NCI-H2227 treated with DMSO at 0.1 percent for 48 hours (cell line): ENCODE results near the gene DERA.
"Not testable (repeated sequence)": the region's sequence is repeated elsewhere in the genome, so short reads cannot be mapped to it uniquely, and the experiment has no call there.

ENCODE experiments used
- DNase-seq: peaks from one replicate; lab custom pipeline; 2025; lab: John Stamatoyannopoulos, UW

The DERA gene

DNA sequence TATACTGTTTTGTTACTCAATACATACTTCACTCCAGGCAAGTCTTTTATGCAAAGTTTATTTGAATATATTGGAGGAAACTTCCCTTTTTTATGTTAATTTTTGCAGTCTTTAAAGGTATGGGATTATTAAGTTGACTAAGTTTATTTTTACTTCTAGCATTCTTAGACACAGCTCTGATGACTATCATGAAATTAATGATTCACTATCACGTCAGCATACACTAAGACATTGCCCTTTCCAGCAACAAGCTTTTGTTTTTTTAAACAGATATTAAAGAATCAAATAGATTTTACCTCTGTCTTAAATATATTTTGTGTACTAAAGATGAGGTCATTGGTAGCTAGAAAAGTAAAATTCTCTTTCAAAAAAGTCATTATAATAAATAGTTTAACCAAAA lies 52.1 kb downstream of the DERA start:
- DNase-seq = no peak

DNA sequence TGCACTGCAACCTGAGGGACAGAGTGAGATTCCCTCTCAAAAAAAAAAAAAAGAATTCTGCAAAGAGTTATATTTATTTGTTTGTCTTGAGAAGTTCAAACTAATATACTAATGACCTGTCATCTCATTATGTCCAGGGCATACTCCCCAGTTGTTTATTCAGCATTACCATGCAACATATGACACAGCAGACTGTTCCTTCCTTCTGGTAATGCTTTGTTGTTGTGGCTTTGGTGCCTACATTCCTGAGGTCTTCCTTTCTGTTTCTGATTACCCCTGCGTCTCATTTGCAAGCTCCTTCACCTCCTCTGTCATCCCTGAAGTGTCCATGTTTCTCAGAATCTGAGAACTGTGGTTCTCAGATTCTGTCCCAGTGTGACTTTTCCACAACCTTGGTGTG lies 55.3 kb downstream of the DERA start:
- no peak for DNase-seq

DNA sequence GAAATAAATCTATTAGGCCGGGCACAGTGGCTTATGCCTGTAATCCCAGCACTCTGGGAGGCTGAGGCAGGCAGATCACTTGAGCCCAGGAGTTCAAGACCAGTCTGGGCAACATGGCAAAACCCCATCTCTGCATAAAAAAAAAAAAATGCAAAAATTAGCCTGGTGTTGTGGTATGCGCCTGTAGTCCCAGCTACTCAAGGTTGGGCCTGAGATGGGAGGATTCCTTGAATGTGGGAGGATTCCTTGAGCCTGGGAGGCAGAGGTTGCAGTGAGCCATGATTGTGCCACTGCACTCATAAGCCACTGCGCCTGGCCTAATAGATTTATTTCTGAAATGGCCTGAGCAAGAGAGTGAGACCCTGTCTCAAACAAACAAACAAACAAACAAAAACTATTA lies 55.9 kb downstream of the DERA start:
- not testable (repeated sequence) for DNase-seq

DNA sequence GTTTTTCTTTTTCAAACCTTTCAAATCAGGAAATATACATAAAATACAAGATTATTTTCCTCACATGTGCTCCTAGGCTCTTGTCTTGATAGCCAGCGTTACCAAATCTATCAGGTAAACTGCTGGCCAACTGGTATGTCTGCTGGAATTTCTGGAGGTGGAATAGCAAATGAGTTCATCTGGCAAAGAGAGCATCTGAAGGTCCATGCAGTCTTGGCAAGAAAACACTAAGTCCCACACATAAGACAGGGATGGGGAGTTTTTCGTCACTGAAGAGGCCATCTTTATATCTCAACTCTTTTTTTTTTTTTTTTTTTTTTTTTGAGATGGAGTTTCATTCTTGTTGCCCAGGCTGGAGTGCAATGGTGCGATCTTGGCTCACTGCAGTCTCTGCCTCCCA lies 60.1 kb downstream of the DERA start:
- DNase-seq = no peak

DNA sequence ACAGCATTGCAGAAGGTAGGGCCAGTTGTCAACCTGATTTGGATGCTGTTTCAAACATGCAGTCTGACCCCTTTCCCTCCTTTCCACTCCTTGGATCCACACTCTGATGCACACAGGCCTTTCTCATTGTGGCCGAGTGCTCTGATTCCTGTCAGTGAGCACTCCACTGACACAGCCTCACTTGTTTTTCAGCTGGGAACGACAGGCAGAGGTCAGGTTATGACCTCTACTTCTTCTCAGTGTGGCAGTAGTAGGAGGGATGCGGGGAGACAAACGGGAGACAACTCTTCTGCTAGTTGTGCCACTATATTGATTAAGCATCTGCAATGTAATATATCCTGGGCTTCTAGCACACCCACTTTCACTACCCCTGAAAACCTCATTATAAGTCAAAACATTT lies 61.8 kb downstream of the DERA start:
- no peak for DNase-seq

DNA sequence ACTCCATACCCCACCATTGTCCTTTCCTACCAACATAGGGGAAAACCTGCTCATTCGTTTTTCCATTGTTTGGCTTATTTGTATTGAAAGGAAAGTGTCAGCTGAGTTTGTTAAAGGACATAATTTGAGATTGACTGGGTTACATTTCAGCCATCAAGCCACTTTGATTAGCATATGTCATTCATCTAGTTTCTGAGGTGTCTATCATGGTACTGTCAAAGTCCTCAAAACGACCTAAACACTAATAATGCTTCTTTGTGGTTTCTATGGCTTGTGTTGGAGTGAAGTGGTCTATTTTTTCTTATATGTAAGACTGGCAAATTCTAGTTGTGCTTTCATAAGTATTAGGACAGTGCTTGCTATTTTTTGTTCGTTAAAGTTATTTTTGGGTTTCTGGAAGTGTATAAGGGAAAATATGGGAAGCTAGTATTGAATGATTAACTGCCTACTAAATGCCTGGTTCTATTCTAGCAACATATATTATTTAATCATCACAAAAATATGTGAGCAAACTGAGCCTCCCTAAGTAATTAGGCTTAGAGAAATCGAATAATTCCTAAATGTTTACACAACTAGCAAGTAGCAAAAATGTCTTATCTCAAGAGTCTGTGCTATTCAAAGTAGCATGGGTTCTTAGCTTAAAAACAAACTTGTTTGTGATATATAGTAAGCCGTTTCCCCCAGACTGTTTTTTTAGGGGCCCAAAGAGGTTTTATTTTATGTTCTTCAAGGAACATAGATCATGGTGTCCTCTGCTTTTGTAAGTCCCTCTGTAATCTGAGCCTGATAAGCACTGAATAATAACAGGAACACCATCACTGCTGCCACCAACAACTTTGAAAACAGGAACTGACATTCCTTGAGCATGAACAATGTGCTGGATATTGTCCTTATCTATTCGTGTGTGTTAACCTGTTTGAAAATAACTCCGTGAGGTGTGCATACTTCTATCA lies 67.1 kb downstream of the DERA start:
- no peak for DNase-seq

DNA sequence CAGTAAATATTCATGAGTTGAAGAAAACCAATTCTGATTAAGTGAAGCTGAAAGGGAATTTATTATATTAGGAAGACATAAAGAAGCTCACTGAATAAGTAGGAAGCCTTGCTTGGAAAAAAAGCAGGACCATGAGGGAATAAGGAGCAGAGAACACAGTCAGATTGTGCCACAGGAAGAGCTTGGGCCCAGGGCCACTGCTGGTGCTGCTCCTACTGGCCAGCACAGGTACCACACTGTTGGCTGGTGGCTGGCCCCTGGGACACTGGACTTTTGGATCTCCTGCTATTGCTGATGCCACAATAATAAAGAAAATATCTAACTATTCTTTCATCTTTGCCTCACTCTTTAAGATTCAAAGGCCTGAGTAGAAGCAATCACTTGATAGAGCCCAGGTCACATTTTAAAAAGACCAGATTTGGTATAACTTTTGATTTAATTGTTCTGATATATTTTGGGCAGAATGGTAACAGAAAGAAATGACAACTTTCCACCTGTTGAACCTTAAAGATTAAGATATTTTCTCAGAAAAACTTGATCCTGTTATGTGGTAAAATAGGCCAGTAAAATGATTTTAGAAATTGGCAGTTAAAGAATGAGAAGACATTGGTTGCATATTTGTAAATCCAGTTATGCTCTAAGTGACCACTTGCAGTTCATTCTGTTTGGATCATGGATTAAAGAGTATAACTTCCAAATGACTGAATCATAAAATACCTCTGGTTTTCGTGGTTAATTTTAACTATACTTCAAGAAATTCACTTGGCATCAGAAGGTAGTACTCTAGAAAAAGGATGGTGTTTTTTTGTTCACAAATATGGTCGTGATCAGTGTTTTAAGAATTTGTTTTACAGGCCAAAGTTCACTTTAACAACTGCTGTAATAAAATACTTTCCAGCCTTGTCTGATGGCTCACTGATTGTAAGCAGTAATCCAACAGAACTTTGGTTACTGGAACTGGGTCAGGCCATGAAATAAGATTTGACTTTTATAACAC lies 68.3 kb downstream of the DERA start:
- no peak for DNase-seq

DNA sequence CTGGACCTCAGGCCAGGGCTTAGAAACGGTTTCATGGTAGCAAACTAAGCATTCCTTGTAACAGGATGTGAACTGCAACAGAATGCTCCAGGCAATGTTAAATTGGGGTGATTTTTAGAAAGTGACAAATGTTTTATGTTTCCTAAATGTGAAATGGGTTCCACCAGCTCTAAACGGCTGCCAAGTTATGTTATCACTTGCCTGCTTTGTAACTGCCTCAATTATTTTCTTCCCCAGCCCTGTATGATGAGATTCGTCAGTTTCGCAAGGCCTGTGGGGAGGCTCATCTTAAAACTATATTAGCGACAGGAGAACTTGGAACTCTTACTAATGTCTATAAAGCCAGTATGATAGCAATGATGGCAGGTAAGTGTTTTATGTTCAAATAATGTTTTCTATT lies 70.9 kb downstream of the DERA start:
- DNase-seq = no peak

DNA sequence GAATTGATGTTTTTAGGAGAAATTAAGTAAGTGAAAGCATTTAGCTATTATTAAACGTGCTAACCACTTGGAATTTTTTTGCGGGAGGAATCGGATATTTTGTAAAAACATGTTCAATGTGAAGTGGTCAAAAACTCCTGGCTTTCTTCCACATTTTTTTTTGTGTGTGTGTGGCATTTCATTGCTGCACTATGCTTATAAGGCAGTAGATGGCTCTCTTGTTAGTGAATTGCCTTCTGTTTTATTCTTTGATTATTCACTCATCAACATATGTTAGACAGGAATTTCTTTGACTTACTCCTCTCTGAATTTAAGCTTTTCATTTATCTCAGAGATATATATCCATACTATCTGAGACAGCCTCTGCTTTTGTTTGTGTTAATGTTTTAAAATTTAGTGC lies 71.3 kb downstream of the DERA start:
- DNase-seq = no peak

DNA sequence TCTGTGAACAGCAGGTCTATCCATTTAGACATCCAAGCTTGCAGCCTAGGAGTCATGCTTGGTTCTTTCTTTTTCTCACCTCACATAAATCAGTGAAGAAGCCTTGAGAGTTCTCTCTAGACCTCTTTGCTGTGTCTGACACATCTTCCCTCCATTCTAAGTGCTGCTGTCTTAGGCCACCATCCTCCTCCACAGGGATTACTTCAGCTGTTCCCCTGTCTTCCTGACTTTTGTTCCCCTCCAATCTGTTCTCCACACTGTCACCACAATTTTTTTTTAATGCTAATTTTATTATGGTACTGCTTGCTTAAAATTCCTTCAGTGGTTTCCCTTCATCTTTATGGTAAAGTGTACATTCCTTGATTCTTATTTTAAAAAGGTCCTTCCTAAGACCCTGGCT lies 71.8 kb downstream of the DERA start:
- no peak for DNase-seq

DNA sequence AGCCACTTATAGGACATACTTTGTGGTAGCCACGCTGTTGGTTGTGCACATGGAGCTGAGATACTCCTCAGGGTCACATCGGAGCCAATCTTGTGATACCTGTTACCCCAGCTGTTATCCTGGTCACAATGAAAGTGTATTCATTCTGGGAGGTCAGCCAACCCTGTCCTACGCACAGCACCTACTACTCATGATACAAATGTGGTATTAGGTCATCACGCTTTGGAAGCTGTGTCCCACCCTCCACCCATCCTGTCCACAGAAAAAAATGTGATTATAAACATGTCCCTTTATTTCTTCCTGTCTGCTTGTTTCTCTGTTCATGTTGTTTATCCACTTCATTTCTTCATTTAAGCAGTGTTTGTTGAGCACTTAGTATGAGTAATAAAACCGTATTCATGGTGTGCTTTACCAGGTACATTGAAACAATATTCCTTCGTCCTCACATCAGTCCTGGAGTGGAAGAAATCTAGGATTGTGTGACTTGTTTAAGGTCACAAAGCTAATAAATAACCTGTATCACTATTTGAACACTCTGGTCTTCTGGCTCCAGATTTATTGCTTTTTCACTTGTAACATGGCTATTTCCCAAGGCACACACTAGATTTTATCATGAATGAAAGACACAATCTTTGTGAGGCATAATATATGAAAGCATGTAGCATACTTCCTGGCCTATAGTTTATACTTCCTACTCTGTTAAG lies 73.1 kb downstream of the DERA start:
- DNase-seq = no peak

DNA sequence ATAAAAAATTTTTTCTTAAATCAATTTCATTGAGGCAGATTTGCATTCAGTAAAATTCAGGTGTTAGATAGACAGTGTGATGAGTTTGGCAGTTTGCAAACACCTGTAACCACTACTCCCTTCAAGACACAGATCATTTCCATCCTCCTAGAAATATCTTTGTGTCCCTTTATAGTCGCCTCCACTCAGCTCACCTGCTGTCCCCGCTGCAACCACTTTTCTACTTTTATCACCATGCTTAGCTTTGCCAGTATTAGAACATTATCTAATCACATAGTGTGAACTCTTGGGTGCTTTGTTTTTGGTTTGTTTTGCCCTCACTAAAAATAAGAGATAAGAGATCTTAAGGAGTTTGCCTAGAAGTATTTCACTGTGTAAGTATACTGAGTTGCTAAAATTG lies 73.8 kb downstream of the DERA start:
- no peak for DNase-seq

DNA sequence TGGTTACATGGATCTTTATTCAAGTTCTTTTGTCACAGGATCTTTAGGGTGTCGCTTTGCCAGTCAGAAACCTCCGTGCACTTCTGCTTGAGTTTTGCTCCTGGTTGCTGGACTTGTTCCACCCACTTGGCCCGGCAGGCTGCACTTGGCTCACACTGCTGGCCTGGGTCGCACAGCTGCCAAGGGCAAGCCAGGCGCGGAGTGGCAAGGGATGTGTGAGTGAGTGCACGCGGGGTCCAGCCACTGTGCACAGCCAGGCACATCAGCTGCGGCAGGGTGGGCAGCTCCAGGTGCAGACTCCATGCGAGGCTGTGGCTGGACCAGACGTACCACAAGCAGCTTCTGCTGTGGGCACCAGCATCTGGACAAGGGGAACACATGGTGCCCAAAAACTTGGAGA lies 76.6 kb downstream of the DERA start:
- DNase-seq = no peak

DNA sequence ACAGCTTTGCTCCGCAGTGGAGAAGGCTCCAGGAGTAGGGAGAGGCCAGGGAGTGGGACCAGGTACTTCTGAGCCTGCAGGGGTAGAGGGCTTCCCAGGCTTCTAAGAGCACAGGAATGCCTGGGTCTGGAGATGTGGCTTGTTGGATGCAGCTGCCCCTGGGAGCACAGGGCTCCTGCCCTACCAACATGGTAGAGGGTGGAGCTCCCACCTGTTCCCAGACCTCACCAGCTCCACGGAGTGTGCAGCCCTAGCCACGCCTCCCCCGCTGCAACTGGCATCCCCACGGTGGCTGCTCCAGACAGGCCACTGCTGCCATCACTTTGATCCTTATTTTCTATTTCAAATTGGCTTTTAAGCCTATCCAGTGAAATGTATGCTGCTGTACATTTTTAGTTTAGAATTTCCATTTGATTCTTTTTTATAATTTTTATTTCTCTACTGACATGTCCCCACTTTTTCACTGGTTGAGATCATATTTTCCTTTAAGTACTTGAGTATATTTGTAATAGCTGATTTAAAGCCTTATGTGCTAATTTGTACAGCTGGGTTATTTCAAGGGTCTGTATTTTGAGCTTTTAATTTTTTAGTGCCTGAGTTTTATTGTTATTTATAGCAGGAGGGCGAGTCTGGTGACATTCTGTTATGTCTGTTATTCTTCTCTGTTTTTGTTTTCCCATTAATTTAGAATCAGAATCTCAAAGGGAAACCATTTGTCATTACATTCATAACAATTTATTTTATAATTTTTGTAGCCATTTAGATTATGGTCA lies 78.0 kb downstream of the DERA start:
- DNase-seq = no peak

DNA sequence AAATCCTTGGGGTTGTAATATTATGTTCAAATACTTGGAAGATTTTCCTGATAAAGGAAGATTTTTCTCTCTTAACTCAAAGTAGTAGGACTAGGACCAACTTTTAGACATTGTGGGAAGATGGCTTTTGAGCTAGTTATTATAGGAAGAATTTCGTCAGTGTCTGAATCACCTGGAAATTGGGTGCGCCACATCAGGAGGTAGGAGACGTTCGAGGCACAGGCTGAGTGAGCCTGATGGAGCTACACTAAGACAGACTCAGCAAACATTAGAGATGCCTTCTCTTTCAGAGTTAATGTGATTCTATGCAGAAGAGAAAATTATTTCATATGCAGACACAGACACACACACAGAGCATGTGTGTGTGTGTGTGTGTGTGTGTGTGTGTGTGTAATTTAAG lies 84.7 kb downstream of the DERA start:
- no peak for DNase-seq

DNA sequence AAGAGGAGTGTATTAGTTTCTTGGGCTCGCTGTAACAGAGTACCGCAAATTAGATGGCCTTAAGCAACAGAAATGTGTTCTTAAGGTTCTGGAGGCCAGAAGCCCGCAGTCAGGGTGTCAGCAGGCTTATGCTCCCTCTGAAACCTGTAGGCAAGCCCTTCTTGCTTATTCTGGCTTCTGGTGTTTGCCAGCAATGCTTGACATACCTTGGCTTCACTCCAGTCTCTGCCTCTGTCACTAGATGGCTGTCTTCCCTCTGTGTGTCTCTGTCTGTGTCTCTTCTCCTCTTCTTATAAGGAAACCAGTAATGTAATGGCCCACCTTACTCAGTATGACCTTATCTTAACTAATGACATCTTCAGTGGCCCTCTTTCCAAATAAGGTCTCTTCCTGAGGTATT lies 85.1 kb downstream of the DERA start:
- DNase-seq = no peak

DNA sequence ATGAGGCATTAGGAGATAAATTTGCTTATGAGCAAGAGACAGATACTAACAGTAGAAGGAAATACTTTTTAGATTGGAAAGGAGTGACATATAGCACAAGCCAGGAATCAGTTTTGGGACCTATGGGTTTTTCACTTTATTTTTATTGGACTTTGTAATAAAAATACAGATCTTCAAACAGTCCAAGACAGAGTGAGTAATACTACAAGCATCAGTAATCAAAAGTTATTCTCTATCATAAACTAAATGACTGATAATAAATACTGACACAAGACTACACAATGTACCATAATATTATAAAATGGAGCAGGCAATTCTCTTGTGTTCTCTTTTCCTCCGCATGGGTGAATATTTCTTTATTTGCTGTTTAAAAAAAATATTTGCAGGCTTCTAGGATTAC lies 85.8 kb downstream of the DERA start:
- no peak for DNase-seq

DNA sequence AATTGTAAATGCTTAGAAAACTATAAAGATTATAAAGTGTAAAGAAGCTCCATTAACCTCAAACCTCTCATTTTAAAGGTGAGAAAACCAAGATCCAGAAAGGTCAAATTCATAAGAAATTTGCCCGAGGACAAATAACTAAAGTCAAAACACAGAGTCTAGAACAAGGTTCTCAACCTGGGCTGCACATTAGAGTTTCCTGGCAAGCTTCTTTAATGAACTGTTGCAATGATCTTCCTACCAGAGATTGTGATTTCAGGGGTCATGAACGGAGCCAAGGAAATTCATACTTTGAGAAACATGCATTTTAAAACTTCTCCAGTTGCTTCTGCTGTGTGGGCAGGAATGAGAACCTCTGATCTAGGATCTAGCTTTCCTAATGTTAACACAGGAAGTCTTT lies 86.8 kb downstream of the DERA start:
- DNase-seq = no peak

DNA sequence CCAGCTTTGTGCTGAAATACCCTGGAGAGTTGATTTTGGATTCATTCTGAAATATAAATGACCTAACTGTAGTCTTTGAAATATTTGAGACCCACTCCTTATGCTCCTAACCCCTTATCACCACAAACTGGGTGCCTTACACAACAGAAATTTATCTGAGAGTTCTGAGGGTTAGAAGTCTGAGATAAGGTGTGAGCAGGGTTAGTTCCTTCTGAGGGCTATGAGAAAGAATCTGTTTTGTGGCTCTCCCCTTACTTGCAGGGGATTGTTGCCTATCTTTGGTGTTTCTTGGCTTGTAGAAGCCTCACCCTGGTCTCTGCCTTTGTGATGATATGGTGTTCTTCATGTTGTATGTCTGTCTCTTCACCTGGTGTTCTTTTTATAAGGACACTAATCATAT lies 91.7 kb downstream of the DERA start:
- no peak for DNase-seq

DNA sequence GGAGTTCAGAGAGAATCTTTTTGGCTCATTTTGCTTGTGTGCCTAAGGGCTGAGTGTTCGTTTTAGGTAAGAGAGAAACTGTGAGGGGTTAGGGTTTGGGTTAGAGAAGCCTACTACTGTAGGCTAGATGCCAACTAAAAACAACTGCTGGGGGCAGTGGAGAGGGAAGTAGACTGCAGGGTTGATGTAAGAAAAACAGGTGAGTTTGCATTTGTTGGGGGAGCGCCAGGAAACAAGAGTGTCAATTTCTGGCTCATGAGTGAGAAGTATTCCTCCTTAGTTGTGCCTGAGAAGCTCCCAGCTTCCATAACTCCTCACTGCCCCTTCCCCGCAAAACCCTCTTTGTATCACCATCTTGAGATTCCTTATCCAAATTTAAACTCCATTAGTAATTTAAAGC lies 92.3 kb downstream of the DERA start:
- DNase-seq = no peak

DNA sequence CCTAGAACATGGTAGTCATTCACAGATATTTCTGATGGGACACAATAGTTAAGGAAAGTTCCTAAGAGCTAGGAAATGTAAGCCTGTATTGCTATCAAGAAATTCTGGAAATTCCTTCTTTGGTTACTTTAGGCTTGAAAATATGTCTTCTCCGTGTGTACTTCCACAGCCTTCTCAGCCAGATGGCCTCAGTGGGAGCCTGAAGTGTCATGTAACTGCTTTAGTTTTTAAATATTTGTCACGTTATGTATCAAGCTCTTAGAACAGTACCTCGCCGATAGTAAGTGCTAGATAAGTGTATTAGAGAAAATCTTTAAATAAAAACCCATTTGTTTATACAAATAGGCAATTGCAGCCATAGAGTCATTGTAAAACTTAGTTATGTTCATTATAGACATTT lies 95.6 kb downstream of the DERA start:
- DNase-seq = no peak

DNA sequence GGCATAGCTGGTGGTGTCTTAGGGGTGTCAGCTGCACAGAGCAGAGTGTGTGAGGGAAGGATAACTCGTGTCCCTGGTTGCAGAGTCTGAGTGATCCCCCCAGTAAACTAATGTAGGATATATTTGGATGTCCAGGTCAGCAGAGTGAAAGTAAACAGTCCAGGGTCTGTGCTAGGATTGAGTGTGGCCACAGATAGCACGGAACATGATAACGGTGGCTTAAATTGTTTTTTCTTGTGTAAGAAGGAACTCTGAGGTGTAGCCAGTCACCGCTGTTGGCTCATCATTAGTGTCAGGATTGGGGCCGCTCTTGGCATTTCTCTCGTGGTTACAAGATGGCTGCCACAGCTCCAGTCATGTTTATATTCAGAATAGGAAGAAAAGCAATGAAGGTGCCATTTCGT lies 97.3 kb downstream of the DERA start:
- DNase-seq = no peak
